ENCODE data around the gene QPRT. TPM values are rescaled to one million over a fixed set of nuclear protein-coding genes. Genes with fewer than 3 reads are reported as not detected.
"Not testable (repeated sequence)": the region's sequence is repeated elsewhere in the genome, so short reads cannot be mapped to it uniquely, and the experiment has no call there.

QPRT gene
- total RNA-seq, 1 donor from 2014 or later: 0.13 TPM

- DNase-seq (ENCODE audit: low read depth in 2 of 2): no peak
These were observed 66.3 kb downstream of the QPRT start for GRCh38 chr16:29745121-29745852.

DNA sequence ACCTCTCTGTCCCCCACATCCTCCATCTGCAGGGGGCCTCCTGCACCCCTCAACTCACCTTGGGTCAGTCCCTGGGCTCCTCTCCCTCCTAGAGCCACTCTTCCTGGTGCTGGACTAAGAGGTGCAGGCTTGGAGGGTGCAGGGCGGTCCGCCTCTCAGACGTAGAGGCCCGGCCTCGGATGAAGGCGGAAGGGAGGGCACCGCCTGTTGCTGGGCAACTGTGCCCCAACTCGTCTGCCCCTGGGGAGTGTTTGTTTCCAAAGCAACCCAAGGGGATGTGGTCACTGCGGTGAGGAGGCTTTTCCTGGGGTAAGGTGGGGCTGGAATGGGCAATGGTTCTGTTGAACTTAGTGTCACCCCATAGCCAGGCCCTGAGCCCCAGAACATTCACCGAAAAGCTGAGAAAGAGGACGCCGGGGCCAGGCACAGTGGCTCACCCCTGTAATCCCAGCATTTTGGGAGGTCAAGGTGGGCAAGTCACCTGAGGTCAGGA lies 66.9 kb downstream of the QPRT start, which contains the start of gene C16orf54:
C16orf54 (minus strand) TSS at position 138 of the 493 bp plus-strand sequence. CDS start 1,039 bp downstream, outside the sequence.
- DNase-seq (ENCODE audit: low read depth in 2 of 2): no peak

GRCh38 chr16:29746518-29746917 lies 67.5 kb downstream of the QPRT start:
- DNase-seq (ENCODE audit: low read depth in 2 of 2): not testable (repeated sequence)

Other genes starting within 250 kb of the QPRT start
- 35.0 and 38.4 TPM in 2 replicates for gene BOLA2, start 224.8 kb upstream of the QPRT start, total RNA-seq
- 13.6 and 21.9 TPM in 2 replicates for gene SLX1B, start 224.6 kb upstream of the QPRT start, total RNA-seq
- 9.6 and 17.7 TPM in 2 replicates for gene SULT1A4, start 219.3 kb upstream of the QPRT start, total RNA-seq
- gene NPIPB12, start 172.8 kb upstream of the QPRT start, total RNA-seq: 9.5 and 19.0 TPM in 2 replicates
- under 0.01 TPM in 1 of 2 replicates, not detected in the other for gene SPN, start 15.9 kb upstream of the QPRT start, total RNA-seq
- not detected in 2 replicates for gene C16orf54, start 66.8 kb downstream of the QPRT start, total RNA-seq
- not detected in 2 replicates for gene ZG16, start 99.1 kb downstream of the QPRT start, total RNA-seq
- 24.1 and 47.2 TPM in 2 replicates for gene KIF22, start 111.6 kb downstream of the QPRT start, total RNA-seq
- 139 and 171 TPM in 2 replicates for gene MAZ, start 127.3 kb downstream of the QPRT start, total RNA-seq
- 0.25 TPM in 1 of 2 replicates, not detected in the other for gene PRRT2, start 133.0 kb downstream of the QPRT start, total RNA-seq
- 13.2 and 15.2 TPM in 2 replicates for gene PAGR1, start 137.0 kb downstream of the QPRT start, total RNA-seq
- gene MVP, start 141.3 kb downstream of the QPRT start, total RNA-seq: 141 and 161 TPM in 2 replicates
- 52.1 and 89.6 TPM in 2 replicates for gene CDIPT, start 184.0 kb downstream of the QPRT start, total RNA-seq
- gene SEZ6L2, start 220.4 kb downstream of the QPRT start, total RNA-seq: 0.26 and 2.5 TPM in 2 replicates
- 0.25 and 0.26 TPM in 2 replicates for gene ASPHD1, start 221.3 kb downstream of the QPRT start, total RNA-seq
- gene KCTD13, start 247.0 kb downstream of the QPRT start, total RNA-seq: 3.9 and 4.2 TPM in 2 replicates

Measured in dermis microvascular lymphatic vessel endothelial cell (primary cell).